ENCODE measurements around the gene ZNRF2. TPM values are rescaled to one million over a fixed set of nuclear protein-coding genes. Genes with fewer than 3 reads are reported as not detected.

ZNRF2 gene
- total and polyA plus RNA-seq, 10 of the 15 experiments (the other 5 are each of a cell fraction or from before 2014, with no cell fraction given): 1.2 to 20.4 (median 9.5) TPM

- Histone ChIP-seq H4K20me1 (ENCODE audit: control insufficient read depth, insufficient read depth) (no peaks in the 10 kb centered on the region), H3K4me1 (ENCODE audit: control insufficient read depth, insufficient read depth, low read length) (peaks cover 2% of the 10 kb centered on the region; the same call in 1 of the 2 replicates), H3K9me3 (replicated peaks; ENCODE audit: control insufficient read depth, insufficient read depth, low read length) (no peaks in the 10 kb centered on the region), H3K27ac (ENCODE audit: control insufficient read depth, insufficient read depth) (no peak overlapping the region), H3K27me3 (replicated peaks in 1 of 2; ENCODE audit: control insufficient read depth in 2 of 2, insufficient read depth in 2 of 2, low read length in 1 of 2) (no peaks in the 10 kb centered on the region), H3K4me3 (no peak overlapping the region), H3K79me2 (ENCODE audit: control insufficient read depth, insufficient read depth, low read length) (peaks cover 13% of the 10 kb centered on the region), H3K4me2 (ENCODE audit: control insufficient read depth, insufficient read depth) (no peak overlapping the region), H3K36me3 (ENCODE audit: control insufficient read depth in 2 of 2, insufficient read depth in 2 of 2, low read length in 1 of 2) (no peaks in the 10 kb centered on the region), H2AFZ (ENCODE audit: control insufficient read depth, low read depth, low read length) (no peak overlapping the region), H3K9ac (ENCODE audit: control insufficient read depth, insufficient read depth, low read length) (no peak overlapping the region)
- TF ChIP-seq SRF (IDR thresholded peaks at IDR 0.05; ENCODE audit: low read depth in 2 of 2, low read length in 2 of 2) (no peak), RAD21 (IDR thresholded peaks at IDR 0.05; ENCODE audit: insufficient read depth, low read depth, low read length) (no peak), CHD2 (IDR thresholded peaks at IDR 0.05; ENCODE audit: borderline replicate concordance, low read depth, low read length) (no peak), IRF4 (IDR thresholded peaks at IDR 0.05; ENCODE audit: low read depth, low read length) (no peak), KLF5 (IDR thresholded peaks at IDR 0.05; ENCODE audit: partially characterized antibody) (no peak), FOXK2 (IDR thresholded peaks at IDR 0.05) (no peak), MXI1 (IDR thresholded peaks at IDR 0.05; ENCODE audit: low read depth, low read length) (no peak), STAT3 (IDR thresholded peaks at IDR 0.05; ENCODE audit: low read depth, low read length) (no peak), SREBF1 (IDR thresholded peaks at IDR 0.05; ENCODE audit: low read length) (no peak), GABPA (IDR thresholded peaks at IDR 0.05; ENCODE audit: low read depth) (no peak), ATF7 (IDR thresholded peaks at IDR 0.05; ENCODE audit: low read depth) (no peak), ZBTB33 (IDR thresholded peaks at IDR 0.05) (no peak)
- no TSS peak for BruUV-seq (replicated peaks)
- no peak for DNase-seq (ENCODE audit: low read depth, low spot score)
- ChIA-PET RAD21 (ENCODE audit: unreplicated experiment) (interaction anchor here (0.6 to 8.0 kb wide), 5 partner anchors 24 to 191 kb away, joined by 3 to 108 read pairs (median 43); no protein-coding TSS in a partner anchor), SMC1A (ENCODE audit: uncharacterized antibody, unreplicated experiment) (interaction anchor here (1.2 to 9.0 kb wide), 11 partner anchors 7 to 188 kb away, joined by 3 to 202 read pairs (median 12); no protein-coding TSS in a partner anchor), POLR2A (interaction anchor here (0.7 kb wide), 1 partner anchor 8 kb away, joined by 3 read pairs; no protein-coding TSS in a partner anchor), CTCF (interaction anchor here (0.7 to 7.6 kb wide), 8 partner anchors 11 to 216 kb away, joined by 3 to 138 read pairs (median 12); no protein-coding TSS in a partner anchor)
- no peak for ATAC-seq
- in situ Hi-C loops (cut with MboI) (no loop called here), intact Hi-C loops (cut with micrococcal nuclease; ENCODE audit: unreplicated experiment) (loop anchor here (2.0 kb wide), 1 partner anchor 69 kb away; the partner anchor contains the start of gene ZNRF2)
- FAIRE-seq: no peak
- WGBS (ENCODE audit: insufficient coverage, insufficient replicate concordance, low lambda C conversion rate, missing lambda C conversion rate): 98% methylated on average over 3 of the region's 3 CpGs
These were observed 69.7 kb downstream of the ZNRF2 start for GRCh38 chr7:30353932-30354607.

Data from GM12878 (cell line).